Measurements from ENCODE around the gene ZNF653.
A peak's percentile ranks its signal among the peaks of the same experiment; 100 is the strongest.
"Not testable (repeated sequence)": the region's sequence is repeated elsewhere in the genome, so short reads cannot be mapped to it uniquely, and the experiment has no call there.

Gene ZNF653

DNA sequence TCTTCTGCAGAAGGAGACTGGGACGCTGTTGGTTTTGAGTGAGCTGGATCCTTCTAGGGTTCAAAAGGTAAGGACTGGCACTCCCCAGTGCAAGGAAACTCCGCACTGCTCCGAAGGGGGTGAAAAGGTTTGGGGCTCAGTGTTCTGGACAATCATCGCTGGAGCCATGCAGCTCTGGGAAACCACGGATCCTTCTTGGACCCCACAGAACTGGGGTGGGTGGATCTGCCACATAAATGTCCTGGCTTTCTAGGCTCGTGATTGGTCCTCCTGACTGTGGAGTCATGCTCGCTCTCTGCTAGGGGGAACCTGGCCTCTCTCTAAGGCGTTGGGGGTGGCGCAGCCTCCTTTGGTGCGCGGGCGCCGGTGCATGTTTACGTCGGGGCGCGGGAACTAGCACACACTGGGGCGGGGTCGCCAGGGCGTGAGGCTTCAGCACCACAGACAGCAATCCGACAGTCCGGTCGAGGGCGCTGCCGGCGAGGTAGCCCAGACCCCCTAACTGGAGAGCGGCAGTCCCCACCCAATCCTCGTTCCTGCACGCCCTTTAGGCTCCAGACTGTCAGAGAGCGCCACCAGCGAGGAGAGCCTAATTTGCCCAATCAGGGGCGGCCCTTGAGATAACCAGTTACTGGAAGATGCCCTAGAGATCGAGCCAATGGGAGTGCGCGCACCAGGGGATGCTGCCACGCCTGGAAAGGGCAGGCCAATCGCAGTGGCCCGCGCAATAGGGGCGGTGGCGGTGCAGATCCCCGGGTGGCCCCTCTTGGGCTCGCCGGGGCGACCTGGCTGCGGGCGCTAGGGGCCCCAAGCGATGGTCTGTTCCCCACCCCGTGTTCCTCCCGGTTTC is 23.9 kb downstream of the ZNF653 start:
- peak; percentile 14 to 52 (median 48) for DNase-seq (ENCODE audit: low read depth in 3 of 3)

DNA sequence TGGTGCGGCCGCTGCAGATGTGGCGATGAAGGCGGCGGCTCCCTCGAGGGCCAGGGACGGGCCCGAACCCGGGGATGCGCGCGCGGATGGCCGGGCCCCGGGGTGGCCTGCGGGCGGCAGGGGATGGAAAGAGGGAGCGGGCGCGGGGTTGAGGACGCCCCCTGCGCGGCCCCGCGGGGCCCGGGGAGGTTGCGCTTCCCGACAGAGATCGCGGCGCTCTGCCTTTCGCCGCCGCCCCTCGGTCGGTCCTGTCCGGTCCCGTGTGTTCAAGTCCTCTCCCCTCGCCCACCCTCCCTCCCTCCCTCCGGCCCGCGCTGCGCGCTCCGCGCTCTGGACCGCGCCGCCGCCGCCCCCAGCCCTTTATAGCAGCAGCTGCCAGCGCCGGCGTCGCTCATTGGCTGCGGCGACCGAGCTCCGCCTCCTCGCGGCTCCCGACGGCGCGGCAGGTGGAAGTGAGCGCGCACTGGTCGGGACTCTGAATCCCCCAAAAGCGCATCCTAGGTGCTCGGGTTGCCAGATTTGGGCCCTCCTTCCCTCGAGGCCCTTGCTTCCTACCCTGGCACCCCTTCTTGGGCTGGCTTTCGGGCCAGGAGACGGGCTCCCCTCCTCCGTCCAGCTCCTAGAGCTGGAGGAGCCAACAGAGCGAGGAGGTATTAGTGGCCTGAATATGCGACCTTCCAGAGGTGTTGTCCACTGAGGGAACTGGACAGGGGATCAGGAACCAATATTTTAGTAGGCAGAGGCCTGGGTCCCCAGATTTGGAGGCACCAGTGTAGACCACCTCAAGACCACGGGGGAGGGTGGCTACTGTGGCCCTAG is 24.7 kb downstream of the ZNF653 start, which contains the start of gene ELAVL3:
Gene ELAVL3, minus strand, starts transcription at position 332 of the 819 bp plus-strand sequence. CDS start 438 bp downstream, outside the sequence.
- DNase-seq (ENCODE audit: low read depth in 3 of 3), result no peak

DNA sequence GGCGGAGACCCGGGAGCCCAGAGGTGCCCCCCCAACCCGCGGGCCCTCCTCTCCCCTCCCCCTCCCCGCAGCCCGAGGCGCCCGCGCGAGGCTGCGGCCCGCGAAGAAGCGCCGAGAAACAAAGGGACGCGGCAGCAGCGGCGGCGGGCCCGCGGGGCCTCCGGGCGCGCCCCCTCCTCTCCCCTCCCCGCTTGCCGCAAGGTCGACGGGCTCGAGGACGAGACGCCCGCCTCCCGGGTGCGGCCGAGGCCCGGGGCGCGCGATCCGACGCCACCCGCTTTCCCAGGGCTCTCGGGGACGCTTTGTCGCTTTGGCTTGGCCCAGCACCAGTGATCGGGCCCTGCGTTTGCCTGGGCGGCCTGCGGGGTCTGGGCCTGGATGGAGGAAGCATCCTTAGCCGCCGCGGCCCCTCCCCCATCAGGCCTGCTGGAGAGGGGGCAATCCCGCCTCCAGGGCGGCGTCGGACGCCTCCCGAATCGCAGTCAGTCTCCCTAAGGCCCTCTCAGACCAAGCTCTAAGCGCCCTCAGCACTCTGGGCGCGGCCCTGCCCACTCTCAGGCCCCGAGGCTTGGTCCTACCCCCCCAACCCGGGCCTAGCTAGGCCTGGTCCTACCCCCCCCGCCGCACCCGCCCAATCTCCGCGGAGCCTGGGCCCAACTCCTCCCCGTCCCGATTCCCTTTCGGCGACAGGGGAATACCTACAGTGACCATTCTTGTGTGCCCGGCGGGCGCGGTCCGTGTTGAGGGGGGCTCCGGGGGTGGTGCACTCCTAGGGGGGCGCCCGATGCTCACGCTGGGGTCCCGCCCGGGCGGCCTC is 25.5 kb downstream of the ZNF653 start:
- no peak for DNase-seq (ENCODE audit: low read depth in 3 of 3)

DNA sequence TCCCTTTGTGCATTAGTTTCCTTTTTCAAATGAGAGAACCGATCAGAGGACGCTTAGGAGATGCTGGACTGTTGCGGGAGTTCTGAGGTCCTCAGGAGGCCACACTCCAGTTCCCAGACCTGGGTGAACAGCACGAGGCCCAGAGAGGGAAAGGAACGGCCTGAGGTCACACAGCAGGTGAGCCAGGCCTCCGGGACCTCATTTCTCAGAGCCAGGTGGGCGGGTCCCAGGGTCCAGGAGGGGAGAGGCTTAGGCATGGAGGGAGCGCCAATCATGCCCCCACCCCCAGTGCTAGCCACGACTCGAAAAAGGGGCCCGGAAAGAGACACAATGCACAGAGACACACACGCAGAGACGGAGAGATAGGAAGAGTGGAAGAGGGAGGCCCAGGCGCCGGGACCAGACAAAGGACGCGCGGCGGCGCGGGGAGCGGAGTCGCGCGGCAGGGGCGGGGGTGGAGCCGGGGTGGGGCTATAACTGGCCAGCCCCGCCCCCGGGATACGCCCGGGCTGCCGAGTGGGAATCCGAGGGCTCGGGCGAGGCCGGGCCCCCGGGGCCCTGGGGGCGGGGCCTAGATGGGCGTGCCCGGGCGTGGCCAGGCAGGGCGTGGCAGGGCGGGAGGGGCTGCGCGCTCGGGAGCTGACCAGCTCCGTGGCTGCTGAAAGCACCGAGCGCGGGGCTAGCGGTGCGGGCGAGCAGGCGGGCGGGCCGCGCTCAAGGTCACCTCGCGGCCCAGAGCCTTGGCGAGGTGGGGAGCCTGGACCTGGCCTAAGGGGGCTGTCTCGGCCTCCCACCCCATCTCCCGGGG is 26.3 kb downstream of the ZNF653 start:
- no peak for DNase-seq (ENCODE audit: low read depth in 3 of 3)

DNA sequence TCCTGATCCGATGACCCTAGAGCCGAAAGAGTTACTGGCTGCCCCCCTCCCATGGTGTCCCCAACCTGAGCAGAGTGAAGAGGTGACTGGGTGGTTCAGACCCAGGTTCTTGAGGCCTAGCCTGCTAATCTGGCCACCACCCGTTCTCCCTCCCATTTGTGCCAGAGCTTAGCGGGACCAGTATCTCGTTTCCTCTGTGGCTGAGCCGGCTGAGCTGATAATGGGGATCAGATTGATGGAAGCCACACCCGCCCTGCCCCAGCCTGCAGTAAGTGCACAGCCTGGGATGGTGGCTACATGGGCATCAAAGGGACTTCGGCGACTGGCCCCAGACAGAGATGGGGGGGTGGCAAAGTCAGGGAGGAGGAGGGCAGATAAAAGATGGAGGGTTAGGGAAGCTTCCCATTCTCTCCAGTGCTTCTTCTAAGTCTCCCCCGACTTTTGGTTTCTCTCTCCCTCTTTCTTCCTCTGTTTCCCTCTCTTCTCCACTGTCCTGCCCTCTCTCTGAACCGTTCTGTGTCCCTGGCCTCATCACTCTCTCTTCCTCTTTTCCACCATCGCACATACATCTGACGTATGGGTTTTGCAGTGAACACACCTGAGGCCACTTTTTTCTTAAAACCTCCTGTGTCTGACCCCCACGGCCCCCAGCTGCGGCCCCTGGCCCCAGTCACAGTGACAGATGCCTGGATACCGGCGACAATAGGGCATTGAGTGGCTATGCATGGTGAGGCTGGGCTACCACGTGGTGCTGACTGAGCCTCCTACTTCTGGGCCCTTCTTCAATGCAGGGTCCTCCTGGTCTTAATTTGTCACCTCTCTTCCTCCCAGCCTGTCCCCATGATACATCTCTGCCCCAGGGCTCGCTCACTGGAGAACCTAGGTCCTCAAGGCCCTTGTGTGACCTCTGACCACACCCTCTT is 27.2 kb downstream of the ZNF653 start:
- no peak for DNase-seq (ENCODE audit: low read depth in 3 of 3)

DNA sequence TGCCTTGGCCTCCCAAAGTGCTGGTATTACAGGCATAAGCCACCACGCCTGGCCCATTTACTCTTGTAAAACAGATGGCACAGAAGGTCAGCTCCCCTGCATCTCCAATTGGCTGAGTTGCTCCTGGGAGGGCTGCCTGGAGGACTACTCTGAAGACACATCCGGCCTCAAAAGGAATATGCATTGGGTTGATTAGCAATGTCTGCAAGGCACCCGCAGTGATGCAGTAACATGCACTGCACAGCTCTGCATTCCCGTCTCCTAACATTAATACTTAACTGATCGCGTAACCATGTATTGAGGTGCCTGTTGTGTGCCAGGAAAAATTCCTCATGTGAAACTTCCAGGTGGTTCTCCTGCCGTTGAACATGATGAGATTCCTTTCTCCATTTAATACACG is 29.8 kb downstream of the ZNF653 start:
- DNase-seq (ENCODE audit: low read depth in 3 of 3), result no peak

DNA sequence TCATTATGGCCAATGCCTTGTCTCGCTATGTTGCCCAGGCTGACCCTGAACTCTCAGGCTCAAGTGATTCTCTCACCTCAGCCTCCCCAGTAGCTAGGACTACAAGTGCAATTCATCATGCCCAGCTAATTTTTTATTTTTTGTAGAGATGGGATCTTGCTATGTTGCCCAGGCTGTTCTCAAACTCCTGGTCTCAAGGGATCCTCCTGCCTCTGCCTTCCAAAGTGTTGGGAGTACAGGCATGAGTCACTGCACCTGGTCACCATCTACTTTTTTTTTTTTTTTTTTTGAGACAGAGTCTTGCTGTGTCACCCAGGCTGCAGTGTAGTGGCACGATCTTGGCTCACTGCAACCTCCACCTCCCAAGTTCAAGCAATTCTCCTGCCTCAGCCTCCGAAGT is 30.3 kb downstream of the ZNF653 start:
- not testable (repeated sequence) for DNase-seq (ENCODE audit: low read depth in 3 of 3)

DNA sequence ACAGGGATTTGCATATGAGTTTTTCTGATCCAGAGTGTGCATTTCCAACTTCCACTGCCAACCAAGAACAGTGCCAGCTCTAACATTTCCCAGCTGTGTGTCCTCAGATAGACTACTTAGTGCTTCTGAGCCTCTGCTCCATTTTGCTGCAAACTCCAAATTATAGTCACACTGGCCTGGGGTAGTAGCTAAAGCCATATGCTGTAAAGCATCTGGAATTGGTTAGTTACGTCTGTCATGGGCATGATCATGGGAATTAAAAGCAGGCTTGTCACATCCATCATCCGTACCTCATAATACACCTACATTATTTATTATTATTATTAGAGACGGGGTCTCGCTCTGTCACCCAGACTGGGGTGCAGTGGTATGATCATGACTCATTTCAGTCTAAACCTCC is 31.9 kb downstream of the ZNF653 start:
- DNase-seq (ENCODE audit: low read depth in 3 of 3), result no peak

DNA sequence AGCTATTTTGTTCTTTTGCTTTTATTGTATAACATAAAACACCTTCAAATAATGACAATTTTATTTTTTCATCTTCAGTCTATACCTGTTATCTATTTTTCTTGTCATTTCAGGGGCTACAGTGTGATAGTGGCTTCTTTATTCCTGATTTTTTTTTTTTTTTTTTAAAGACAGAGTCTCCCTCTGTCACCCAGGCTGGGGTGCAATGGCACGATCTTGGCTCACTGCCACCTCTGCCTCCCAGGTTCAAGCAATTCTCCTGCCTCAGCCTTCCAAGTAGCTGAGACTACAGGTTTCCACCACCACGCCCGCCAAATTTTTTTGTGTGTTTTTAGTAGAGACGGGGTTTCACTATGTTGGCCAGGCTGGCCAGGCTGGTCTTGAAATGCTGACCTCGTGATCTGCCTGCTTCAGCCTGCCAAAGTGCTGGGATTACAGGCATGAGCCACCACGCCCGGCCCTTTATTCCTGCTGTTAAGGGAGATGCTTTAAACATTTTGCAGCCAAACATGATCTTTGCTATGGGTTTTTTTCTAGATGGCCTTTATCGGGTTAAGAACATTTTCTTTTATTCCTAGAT is 37.3 kb downstream of the ZNF653 start:
- DNase-seq (ENCODE audit: low read depth in 3 of 3), result not testable (repeated sequence)

DNA sequence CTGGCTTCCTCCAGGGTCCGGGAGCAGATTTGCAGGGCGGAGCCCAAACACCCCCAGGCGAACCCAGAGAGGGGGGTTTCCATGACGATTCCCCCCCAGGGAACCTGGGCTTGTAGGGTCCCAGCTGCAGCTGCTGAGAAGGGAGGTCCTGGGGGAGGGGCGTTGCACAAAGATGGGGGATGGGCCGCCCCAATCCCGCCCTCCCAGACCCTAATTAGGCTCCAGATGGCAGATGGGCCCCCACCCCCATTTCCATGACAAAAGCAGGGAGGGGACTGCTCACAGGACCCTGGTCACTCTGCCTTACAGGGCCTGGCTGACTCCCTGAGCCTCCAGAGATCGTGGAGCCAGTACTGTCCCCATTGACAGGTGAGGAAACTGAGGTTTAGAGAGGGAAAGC is 40.0 kb downstream of the ZNF653 start:
- DNase-seq (ENCODE audit: low read depth in 3 of 3), result no peak

DNA sequence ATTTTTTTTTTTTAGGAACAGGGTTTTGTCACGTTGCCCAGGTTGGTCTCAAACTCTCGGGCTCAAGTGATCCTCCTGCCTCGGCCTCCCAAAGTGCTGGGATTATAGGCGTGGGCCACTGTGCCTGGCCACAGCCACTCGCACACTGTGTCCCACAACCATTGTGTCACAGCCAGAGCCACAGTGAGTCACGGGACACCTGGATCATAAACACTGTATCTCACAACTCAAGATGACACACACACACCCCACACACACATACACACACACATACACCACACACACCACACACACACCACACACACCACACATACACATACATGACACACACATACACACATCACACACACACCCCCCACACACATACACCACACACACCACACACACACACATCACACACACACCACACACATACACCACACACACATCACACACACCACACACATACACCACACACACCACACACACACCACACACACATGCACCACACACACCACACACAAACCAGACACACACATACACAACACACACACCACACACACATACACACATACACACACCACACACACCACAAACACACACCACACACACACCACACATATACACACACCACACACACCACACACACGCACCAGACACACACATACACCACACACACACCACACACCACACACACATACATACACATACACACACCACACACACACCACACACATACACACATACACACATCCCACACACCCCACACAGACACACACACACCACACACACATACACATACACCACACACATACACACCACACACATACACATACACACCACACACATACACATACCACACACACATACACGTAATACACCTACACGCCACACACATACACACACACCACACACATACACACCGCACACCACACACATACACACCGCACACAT is 41.0 kb downstream of the ZNF653 start:
- DNase-seq (ENCODE audit: low read depth in 3 of 3), result no peak

DNA sequence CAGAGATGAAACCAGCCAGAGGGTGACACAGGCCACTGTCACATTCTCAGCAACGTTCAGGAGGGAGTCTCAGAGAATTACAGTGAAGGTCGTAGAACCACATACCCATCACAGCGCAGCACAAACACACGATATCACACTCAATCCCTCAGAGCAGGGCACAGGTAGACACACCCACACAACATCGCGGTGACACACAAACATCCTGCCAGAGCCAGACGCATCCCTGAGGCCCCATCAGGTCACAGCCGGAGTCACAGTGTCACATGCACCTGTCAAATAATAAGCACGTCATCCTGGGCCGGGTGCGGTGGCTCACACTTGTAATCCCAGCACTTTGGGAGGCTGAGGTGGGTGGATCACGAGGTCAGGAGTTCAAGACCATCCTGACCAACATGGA is 42.2 kb downstream of the ZNF653 start:
- DNase-seq (ENCODE audit: low read depth in 3 of 3), result no peak

DNA sequence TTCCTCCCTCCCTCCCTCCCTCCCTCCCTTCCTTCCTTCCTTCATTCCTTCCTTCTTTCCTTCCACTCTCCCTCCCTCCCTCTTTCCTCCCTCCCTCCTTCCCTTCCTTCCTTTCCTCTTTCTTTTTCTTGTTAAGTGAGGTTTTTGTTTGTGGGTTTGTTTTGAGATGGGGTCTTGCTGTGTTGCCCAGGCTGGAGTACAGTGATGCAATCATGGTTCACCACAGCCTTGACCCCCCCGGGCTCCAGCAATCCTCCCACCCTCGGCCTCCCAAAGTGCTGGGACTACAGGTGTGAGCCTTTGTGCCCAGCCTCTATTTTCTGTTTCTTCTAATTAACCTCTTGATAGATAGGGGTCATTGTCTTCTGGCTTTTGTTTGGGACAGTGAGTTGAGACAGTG is 44.2 kb downstream of the ZNF653 start:
- no peak for DNase-seq (ENCODE audit: low read depth in 3 of 3)

DNA sequence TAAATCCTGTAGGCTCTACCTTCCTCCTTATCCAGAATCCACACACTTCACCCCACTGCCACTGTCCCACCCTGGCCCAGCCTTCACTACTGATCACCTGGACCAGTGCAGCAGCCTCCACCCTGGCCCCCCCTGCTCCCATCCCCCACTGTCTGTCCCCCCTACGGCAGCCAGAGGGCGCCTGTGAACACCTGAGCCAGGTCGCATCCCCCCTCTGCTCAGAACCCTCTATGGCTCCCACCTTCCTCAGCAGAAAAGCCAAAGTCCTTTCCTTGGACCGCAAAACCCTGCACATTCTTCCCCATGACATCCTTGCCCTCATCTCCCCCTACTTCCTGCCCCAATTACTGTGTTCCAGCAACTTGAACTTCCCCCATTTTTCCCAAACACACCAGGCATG is 45.4 kb downstream of the ZNF653 start:
- DNase-seq (ENCODE audit: low read depth in 3 of 3), result no peak

DNA sequence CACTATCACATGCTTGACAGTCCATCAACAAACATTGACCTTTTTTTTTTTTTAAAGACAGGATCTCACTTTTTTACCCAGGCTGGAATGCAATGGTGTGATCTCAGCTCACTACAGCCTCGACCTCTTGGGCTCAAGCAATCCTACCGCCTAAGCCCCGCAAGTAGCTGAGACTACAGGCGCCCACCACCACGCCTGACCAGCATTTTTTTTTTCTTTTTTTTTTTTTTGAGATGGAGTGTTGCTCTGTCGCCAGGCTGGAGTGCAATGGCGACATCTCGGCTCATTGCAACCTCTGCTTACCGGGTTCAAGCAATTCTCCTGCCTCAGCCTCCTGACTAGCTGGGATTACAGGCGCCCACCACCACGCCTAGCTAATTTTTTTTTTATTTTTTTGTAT is 46.7 kb downstream of the ZNF653 start:
- DNase-seq (ENCODE audit: low read depth in 3 of 3), result not testable (repeated sequence)

DNA sequence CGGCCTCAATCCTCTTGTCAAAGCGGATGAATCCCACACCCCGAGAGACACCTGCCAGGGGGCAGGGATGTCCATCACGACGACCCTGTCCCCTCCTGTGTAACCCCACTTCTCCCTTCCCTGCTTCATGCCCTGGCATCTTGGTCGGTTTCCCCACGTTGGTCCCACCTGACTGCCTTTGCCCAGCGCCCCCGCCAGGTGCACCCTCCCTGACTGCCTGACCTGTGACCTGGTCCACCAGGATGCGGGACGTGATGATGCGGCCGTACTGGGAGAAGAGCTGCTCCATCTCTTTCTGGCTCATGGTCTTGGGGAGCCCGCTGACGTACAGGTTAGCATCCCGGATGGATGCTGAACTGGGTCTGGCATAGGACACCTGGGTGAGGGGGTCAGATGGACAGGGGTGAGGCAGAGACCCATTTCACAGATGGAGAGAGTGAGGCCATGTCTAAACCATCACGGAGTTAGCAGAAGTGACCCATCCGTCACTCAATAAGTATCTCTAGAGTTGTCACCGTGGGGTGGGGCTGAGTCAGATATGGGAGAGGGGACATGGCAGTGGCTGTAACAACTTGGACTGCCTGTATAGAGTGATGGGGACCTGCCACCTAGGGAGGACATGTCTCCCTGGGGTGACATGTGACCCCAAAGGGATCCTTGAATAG is 47.3 kb downstream of the ZNF653 start:
- no peak for DNase-seq (ENCODE audit: low read depth in 3 of 3)

DNA sequence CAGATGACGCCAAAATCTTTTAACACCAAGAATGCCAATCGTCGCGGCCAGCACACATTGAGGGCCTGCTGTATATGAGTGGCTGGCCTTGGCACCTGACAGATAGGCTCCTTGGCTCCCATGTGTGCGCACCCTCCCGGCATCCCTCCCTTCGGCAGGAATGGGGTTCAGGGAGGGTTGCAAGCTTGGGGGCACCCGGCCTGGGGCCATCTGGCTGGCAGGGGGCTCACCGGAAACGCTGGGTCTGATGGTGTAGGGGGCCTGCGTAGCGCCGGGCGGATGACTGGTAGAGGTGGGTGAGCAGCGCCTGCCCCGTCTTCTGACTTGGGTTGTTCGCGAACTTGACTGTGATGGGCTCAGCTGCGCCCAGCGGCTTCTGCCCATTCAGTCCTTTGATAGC is 47.8 kb downstream of the ZNF653 start:
- DNase-seq (ENCODE audit: low read depth in 3 of 3), result no peak

DNA sequence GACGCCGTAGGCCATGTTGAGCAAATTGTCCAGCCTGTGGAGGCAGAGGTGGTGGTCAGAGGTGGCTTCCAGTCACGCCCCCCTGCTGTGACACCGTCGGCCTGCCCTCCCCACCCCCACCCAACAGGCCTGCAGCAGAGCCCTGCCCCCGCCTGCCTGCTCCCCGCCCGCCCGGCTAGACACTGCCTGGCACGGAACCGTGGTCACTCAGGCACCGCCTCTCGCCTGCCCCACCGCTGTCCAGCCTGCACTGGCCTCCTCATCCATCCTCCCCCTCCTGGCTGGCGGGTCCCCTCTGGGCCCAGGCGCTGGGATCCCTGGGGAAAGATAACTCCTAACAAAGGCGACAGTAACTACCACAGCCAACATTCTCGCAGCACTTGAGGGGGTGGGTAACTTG is 48.5 kb downstream of the ZNF653 start:
- DNase-seq (ENCODE audit: low read depth in 3 of 3), result no peak

Data from stimulated activated CD4-positive, alpha-beta T cell treated with anti-CD3 and anti-CD28 coated beads, TNF-alpha, amount 100 ng/mL, for 4 hours (primary cell).